ENCODE data around the gene RHBDL3. TPM values are rescaled to one million over a fixed set of nuclear protein-coding genes. Genes with fewer than 3 reads are reported as not detected.

Gene RHBDL3
- 3.2 to 5.2 TPM (median 4.4 TPM) in 5 replicates for total RNA-seq (2022; extraction: Qiagen RNA extraction; ENCODE audit: low read depth)

GRCh38 chr17:32265192-32265923, at the start of gene RHBDL3:
TSS of gene RHBDL3 (plus strand) at chr17:32265832. CDS start at chr17:32266190, 358 bp downstream.

GRCh38 chr17:32341857-32342602, 76.4 kb downstream of the RHBDL3 start, which contains the start of gene C17orf75:
TSS of gene C17orf75 (minus strand) at chr17:32342173. CDS start at chr17:32342139, 34 bp downstream.

GRCh38 chr17:32349854-32350665, 84.4 kb downstream of the RHBDL3 start, which contains the start of gene ZNF207:
TSS of gene ZNF207 (plus strand) at chr17:32350157. CDS start at chr17:32350286, 129 bp downstream.

Other genes starting within 250 kb of the RHBDL3 start
- gene RHOT1, start 123.3 kb upstream of the RHBDL3 start, total RNA-seq (2022; extraction: Qiagen RNA extraction; ENCODE audit: low read depth), result 20.8 to 26.6 TPM (median 25.9 TPM) in 5 replicates
- gene C17orf75, start 76.3 kb downstream of the RHBDL3 start, total RNA-seq (2022; extraction: Qiagen RNA extraction; ENCODE audit: low read depth), result 24.9 to 33.0 TPM (median 26.7 TPM) in 5 replicates
- 240 to 262 TPM (median 248 TPM) in 5 replicates for gene ZNF207, start 84.3 kb downstream of the RHBDL3 start, total RNA-seq (2022; extraction: Qiagen RNA extraction; ENCODE audit: low read depth)
- 178 to 271 TPM (median 190 TPM) in 5 replicates for gene PSMD11, start 178.7 kb downstream of the RHBDL3 start, total RNA-seq (2022; extraction: Qiagen RNA extraction; ENCODE audit: low read depth)
- gene CDK5R1, start 221.2 kb downstream of the RHBDL3 start, total RNA-seq (2022; extraction: Qiagen RNA extraction; ENCODE audit: low read depth), result 2.9 to 4.0 TPM (median 3.2 TPM) in 5 replicates

Data from A549 treated with CpdA at 1 μM for 4 hours (cell line).